Kidney (tissue), 14 donors: ENCODE data around the gene RNF17. TPM values are rescaled to one million over a fixed set of nuclear protein-coding genes. Genes with fewer than 3 reads are reported as not detected.

ENCODE experiments used
- DNase-seq, 5 donors: peaks; one replicate each; pipeline ENCODE4 v3.0.0-alpha.2; 2013 to 2020
- FAIRE-seq: peaks from 2 replicates; lab custom pipeline; 2012; peaks lifted over from hg19 to GRCh38; lab: Jason Lieb, UNC
- H3K27ac ChIP-seq, 2 donors: one replicate each; pipeline ENCODE4 v1.7.0; 2013; ENCODE audit warnings: low read depth in 2 of 2, low read length in 2 of 2, inconsistent platforms in 1 of 2
- H3K27me3 ChIP-seq: one replicate; pipeline ENCODE4 v1.7.1; 2013; ENCODE audit warnings: low read length, inconsistent platforms; ENCODE audit not compliant: control insufficient read depth, insufficient read depth
- H3K36me3 ChIP-seq, 3 donors: one replicate each; pipeline versions ENCODE4 v1.7.0 to v1.7.1; 2013; ENCODE audit warnings: low read length in 3 of 3, control low read depth in 1 of 3, inconsistent platforms in 1 of 3; ENCODE audit not compliant: insufficient read depth in 3 of 3, control insufficient read depth in 2 of 3
- H3K4me1 ChIP-seq, 3 donors: one replicate each; pipeline versions ENCODE4 v1.7.0 to v1.7.1; 2013; ENCODE audit warnings: low read length in 3 of 3, inconsistent platforms in 1 of 3, low read depth in 1 of 3; ENCODE audit not compliant: control insufficient read depth in 2 of 3, insufficient read depth in 2 of 3
- H3K4me3 ChIP-seq, 3 donors: one replicate each; pipeline versions ENCODE4 v1.7.0 to v1.8.1; 2013; ENCODE audit warnings: low read length in 3 of 3, control low read depth in 1 of 3, inconsistent platforms in 1 of 3
- H3K9ac ChIP-seq, 3 donors: one replicate each; pipeline versions ENCODE4 v1.7.0 to v1.7.1; 2013; ENCODE audit warnings: low read length in 3 of 3, control low read depth in 1 of 3, inconsistent platforms in 1 of 3
- H3K9me3 ChIP-seq, 3 donors: one replicate each; pipeline versions ENCODE4 v1.7.0 to v1.7.1; 2013; ENCODE audit warnings: low read length in 3 of 3, control low read depth in 1 of 3, inconsistent platforms in 1 of 3; ENCODE audit not compliant: control insufficient read depth in 2 of 3, insufficient read depth in 1 of 3
- CTCF ChIP-seq: IDR thresholded peaks from 3 replicates; pipeline ENCODE4 v1.5.1; 2012; ENCODE audit warnings: mild to moderate bottlenecking, moderate library complexity, borderline replicate concordance; ENCODE audit not compliant: insufficient read depth; ENCODE audit errors: extremely low read depth
- intact Hi-C: fragments of 100-400 bp; cut with DNase I; formaldehyde crosslinking; loops from one replicate; pipeline ENCODE4 v1.11.1; 2022
- polyA plus RNA-seq: library from polyadenylated mRNA; stranded (reverse); fragments of 350-450 nt; fragmentation: Illumina TruSeq; extraction: RNeasy Lipid Tissue Mini Kit (QIAGEN cat#74804); gene quantifications from one replicate; pipeline ENCODE4 v1.2.3, GENCODE V29; 2014; ENCODE audit warnings: low read depth, low replicate concordance; ENCODE audit not compliant: insufficient read depth
- total RNA-seq: library from RNA; stranded (reverse); fragmentation: NEBNext Ultra II Directional; extraction: Animal tissue kit (Norgen Biotek cat#: 25700); gene quantifications from one replicate; pipeline ENCODE4 v1.2.1, GENCODE V29; 2021
- donor health status: control.
- donor health status: control.
- donor health status: control.
- donor health status: control.
- donor health status: control.
- donor health status: DM: yes; HTN: yes; CAD: no.
- donor health status: Normal renal cell carcinoma (clear cell type).

The RNF17 gene
- total and polyA plus RNA-seq, 2 donors from 2014 or later = not detected

DNA sequence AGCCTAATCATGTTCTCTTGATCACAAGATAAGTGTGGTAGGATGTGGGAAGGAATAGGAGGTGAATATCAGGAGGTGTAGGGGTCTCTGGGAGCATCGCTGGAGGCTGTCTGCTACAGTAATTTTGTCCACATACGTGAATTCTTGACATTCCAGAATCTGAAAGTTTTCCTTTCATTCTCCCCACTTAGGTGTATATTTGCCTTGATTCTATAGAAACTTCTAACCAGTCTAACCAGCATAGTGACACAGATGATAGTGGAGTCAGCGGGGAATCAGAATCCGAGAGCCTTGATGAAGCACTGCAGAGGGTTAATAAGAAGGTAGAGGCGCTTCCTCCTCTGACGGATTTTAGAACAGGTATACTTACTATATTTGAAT, 106.4 kb downstream of the RNF17 start:
- H3K9ac ChIP-seq = no peak overlapping the region
- H3K4me1 ChIP-seq = no peaks in the 10 kb centered on the region
- DNase-seq (no peak), FAIRE-seq (no peak)
- no peaks in the 10 kb centered on the region for H3K9me3 ChIP-seq
- no peak overlapping the region for H3K27ac ChIP-seq
- intact Hi-C loops = no loop called here
- H3K27me3 ChIP-seq = no peaks in the 10 kb centered on the region
- H3K4me3 ChIP-seq = no peak overlapping the region
- H3K36me3 ChIP-seq = no peaks in the 10 kb centered on the region
- no peak for TF ChIP-seq CTCF

DNA sequence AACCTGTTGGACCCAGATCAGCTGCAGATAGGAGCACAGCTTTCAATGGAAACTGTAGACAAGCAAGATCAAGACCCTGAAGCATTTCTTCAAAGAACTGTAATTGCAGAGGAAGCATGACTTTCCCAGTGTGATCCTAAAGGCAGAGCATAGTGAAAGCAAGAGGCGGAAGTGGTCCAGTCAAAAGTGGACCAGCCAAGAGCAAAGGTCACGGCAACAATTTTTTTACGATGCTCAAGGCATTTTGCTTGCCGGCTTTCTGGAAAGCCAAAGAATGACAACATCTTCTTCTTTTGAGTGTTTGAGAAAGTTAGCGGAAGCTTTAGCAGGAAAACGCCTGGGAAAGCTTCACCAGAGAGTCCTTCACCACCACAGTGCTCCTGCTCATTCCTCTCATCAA, 111.6 kb downstream of the RNF17 start:
- no peak for DNase-seq

DNA sequence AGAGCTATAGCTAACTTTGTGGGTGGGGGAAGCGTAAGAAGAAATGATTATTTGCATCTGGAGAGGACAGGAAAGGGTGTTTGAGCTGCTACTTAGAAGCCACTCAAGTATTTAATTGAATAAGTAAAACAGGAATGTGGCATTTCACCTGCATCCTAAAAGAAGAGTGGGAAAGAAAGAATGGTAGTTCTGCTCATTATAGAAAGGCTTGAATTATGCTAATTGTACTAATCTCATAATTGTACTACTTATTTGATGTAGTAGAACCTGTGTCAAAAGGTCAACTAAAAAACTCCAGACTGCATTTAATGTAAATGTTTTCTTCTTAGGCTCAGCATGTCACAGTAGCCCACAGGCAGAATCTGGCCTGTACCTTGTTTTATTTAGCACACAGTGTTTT, 113.6 kb downstream of the RNF17 start:
- no peaks in the 10 kb centered on the region for H3K36me3 ChIP-seq
- DNase-seq (no peak), FAIRE-seq (no peak)
- no peak for TF ChIP-seq CTCF
- intact Hi-C loops = no loop called here
- no peaks in the 10 kb centered on the region for H3K27me3 ChIP-seq
- H3K9ac ChIP-seq = no peak overlapping the region
- no peaks in the 10 kb centered on the region for H3K9me3 ChIP-seq
- H3K4me3 ChIP-seq = no peak overlapping the region
- no peaks in the 10 kb centered on the region for H3K4me1 ChIP-seq
- H3K27ac ChIP-seq = no peak overlapping the region

More for the DNA sequence above, 111.6 kb downstream of the RNF17 start:
- no peak for TF ChIP-seq CTCF
- no peaks in the 10 kb centered on the region for H3K36me3 ChIP-seq
- no peaks in the 10 kb centered on the region for H3K9me3 ChIP-seq
- no peaks in the 10 kb centered on the region for H3K27me3 ChIP-seq
- FAIRE-seq = no peak
- H3K9ac ChIP-seq = no peak overlapping the region
- no peak overlapping the region for H3K4me3 ChIP-seq
- intact Hi-C loops = no loop called here
- H3K27ac ChIP-seq = no peak overlapping the region
- H3K4me1 ChIP-seq = no peaks in the 10 kb centered on the region

GRCh38 chr13:24878340-24878739, 114.4 kb downstream of the RNF17 start:
- Histone ChIP-seq H3K36me3 (no peaks in the 10 kb centered on the region), H3K4me3 (no peak overlapping the region), H3K9me3 (no peaks in the 10 kb centered on the region), H3K27me3 (no peaks in the 10 kb centered on the region), H3K4me1 (no peaks in the 10 kb centered on the region), H3K9ac (no peak overlapping the region), H3K27ac (no peak overlapping the region)
- DNase-seq (no peak), FAIRE-seq (no peak)
- intact Hi-C loops = no loop called here
- TF ChIP-seq CTCF = no peak
